ENCODE results near the gene IGSF21. TPM values are rescaled to one million over a fixed set of nuclear protein-coding genes. Genes with fewer than 3 reads are reported as not detected.

The IGSF21 gene
- total and polyA plus RNA-seq, 2 experiments from 2014 or later: not detected

- Histone ChIP-seq H3K79me2 (no peaks in the 10 kb centered on the region), H3K27me3 (peaks cover 18% of the 10 kb centered on the region), H3K9me3 (ENCODE audit: low read depth) (no peaks in the 10 kb centered on the region), H3K27ac (no peak overlapping the region), H3K36me3 (replicated peaks; ENCODE audit: insufficient read depth, low read depth) (no peaks in the 10 kb centered on the region), H3K4me2 (no peak overlapping the region), H2AFZ (no peak overlapping the region), H4K20me1 (ENCODE audit: insufficient read depth, poor library complexity, severe bottlenecking) (no peaks in the 10 kb centered on the region), H3K4me1 (ENCODE audit: insufficient read depth) (no peaks in the 10 kb centered on the region), H3K9me2 (replicated peaks; ENCODE audit: insufficient read depth) (no peaks in the 10 kb centered on the region), H3K4me3 (no peak overlapping the region)
- TF ChIP-seq, protein P1, sequence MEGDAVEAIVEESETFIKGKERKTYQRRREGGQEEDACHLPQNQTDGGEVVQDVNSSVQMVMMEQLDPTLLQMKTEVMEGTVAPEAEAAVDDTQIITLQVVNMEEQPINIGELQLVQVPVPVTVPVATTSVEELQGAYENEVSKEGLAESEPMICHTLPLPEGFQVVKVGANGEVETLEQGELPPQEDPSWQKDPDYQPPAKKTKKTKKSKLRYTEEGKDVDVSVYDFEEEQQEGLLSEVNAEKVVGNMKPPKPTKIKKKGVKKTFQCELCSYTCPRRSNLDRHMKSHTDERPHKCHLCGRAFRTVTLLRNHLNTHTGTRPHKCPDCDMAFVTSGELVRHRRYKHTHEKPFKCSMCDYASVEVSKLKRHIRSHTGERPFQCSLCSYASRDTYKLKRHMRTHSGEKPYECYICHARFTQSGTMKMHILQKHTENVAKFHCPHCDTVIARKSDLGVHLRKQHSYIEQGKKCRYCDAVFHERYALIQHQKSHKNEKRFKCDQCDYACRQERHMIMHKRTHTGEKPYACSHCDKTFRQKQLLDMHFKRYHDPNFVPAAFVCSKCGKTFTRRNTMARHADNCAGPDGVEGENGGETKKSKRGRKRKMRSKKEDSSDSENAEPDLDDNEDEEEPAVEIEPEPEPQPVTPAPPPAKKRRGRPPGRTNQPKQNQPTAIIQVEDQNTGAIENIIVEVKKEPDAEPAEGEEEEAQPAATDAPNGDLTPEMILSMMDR (IDR thresholded peaks at IDR 0.05; ENCODE audit: poor library complexity): no peak
- no peak for TF ChIP-seq EZH2phosphoT487 (IDR thresholded peaks at IDR 0.05; ENCODE audit: low read depth, severe bottlenecking, unreplicated experiment)
- TF ChIP-seq EZH2 (IDR thresholded peaks at IDR 0.05; ENCODE audit: borderline replicate concordance): no peak
- DNase-seq (ENCODE audit: low spot score): no peak
- 68% methylated on average over 17 of the region's 17 CpGs for WGBS (ENCODE audit: low lambda C conversion rate, missing lambda C conversion rate)
Observed at GRCh38 chr1:18352636-18353265, 245.2 kb downstream of the IGSF21 start.

GRCh38 chr1:18353528-18353927, 245.9 kb downstream of the IGSF21 start:
- Histone ChIP-seq H3K79me2 (no peaks in the 10 kb centered on the region), H4K20me1 (ENCODE audit: insufficient read depth, poor library complexity, severe bottlenecking) (no peaks in the 10 kb centered on the region), H3K36me3 (replicated peaks; ENCODE audit: insufficient read depth, low read depth) (no peaks in the 10 kb centered on the region), H3K27ac (no peak overlapping the region), H3K4me3 (no peak overlapping the region), H3K4me2 (no peak overlapping the region), H3K27me3 (peaks cover 22% of the 10 kb centered on the region), H2AFZ (no peak overlapping the region), H3K9me3 (ENCODE audit: low read depth) (no peaks in the 10 kb centered on the region), H3K4me1 (ENCODE audit: insufficient read depth) (no peaks in the 10 kb centered on the region), H3K9me2 (replicated peaks; ENCODE audit: insufficient read depth) (no peaks in the 10 kb centered on the region)
- TF ChIP-seq EZH2phosphoT487 (IDR thresholded peaks at IDR 0.05; ENCODE audit: low read depth, severe bottlenecking, unreplicated experiment): no peak
- TF ChIP-seq EZH2 (IDR thresholded peaks at IDR 0.05; ENCODE audit: borderline replicate concordance): no peak
- TF ChIP-seq, protein P1 (IDR thresholded peaks at IDR 0.05; ENCODE audit: poor library complexity): no peak
- no peak for DNase-seq (ENCODE audit: low spot score)
- WGBS (ENCODE audit: low lambda C conversion rate, missing lambda C conversion rate): 100% methylated on average over 1 of the region's 1 CpG

DNA sequence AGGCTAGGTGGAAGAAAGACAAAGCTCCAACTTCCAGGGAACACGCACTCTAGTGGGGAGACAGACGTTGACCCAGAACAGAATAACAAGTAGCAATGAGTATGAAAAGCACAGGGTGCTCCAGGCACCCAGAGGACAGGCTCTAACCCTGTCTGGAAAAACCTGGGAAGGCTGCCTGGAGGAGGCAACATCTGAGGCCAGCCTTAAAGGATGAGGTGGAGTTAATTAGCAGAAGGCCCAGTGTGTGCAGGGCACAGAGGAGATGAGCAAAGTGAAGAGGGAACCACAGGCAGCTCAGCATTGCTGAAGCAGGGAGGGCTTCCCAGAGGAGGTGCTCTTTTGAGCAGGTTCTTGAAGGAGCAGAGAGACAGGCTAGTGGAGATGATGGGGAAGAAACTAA, 246.4 kb downstream of the IGSF21 start:
- no peaks in the 10 kb centered on the region for H3K36me3 ChIP-seq (replicated peaks; ENCODE audit: insufficient read depth, low read depth)
- no peak for DNase-seq (ENCODE audit: low spot score)
- no peaks in the 10 kb centered on the region for H3K9me2 ChIP-seq (replicated peaks; ENCODE audit: insufficient read depth)
- H3K4me2 ChIP-seq: no peak overlapping the region
- TF ChIP-seq, protein P1 (IDR thresholded peaks at IDR 0.05; ENCODE audit: poor library complexity): no peak
- TF ChIP-seq EZH2 (IDR thresholded peaks at IDR 0.05; ENCODE audit: borderline replicate concordance): no peak
- TF ChIP-seq EZH2phosphoT487 (IDR thresholded peaks at IDR 0.05; ENCODE audit: low read depth, severe bottlenecking, unreplicated experiment): no peak
- no peaks in the 10 kb centered on the region for H4K20me1 ChIP-seq (ENCODE audit: insufficient read depth, poor library complexity, severe bottlenecking)
- H3K4me3 ChIP-seq: no peak overlapping the region
- H3K27me3 ChIP-seq: peaks cover 26% of the 10 kb centered on the region
- no peaks in the 10 kb centered on the region for H3K79me2 ChIP-seq
- H3K27ac ChIP-seq: no peak overlapping the region
- 79% methylated on average over 2 of the region's 2 CpGs for WGBS (ENCODE audit: low lambda C conversion rate, missing lambda C conversion rate)
- no peaks in the 10 kb centered on the region for H3K4me1 ChIP-seq (ENCODE audit: insufficient read depth)
- no peaks in the 10 kb centered on the region for H3K9me3 ChIP-seq (ENCODE audit: low read depth)
- H2AFZ ChIP-seq: no peak overlapping the region
